ENCODE results near the gene ADAM23.

ADAM23 gene

GRCh38 chr2:206442474-206442832 is 879 bp upstream of the ADAM23 start:
- DNase-seq (ENCODE audit: low read depth): no peak

GRCh38 chr2:206443735-206444527 is 599 bp downstream of the ADAM23 start:
- no peak for DNase-seq (ENCODE audit: low read depth)

DNA sequence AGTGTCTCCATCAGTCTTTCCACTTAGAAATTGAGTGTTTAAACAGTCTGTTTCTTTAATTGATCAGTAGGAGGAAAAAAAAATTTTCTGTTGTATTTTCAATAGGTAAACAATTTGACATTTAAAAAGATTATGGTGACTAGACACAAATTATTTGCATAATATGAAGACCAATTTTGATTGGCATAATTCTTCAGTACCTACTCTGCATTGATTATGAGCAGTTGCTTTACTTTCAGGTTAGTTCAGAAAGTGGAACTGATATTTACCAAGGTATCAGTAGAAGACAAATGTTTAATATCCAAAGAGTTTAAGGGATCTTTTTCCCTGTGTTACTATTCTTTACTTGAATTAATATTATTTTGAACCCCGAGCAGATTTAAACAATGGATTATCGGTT is 2.6 kb downstream of the ADAM23 start:
- DNase-seq (ENCODE audit: low read depth): no peak

- DNase-seq (ENCODE audit: low read depth): no peak
Observed at GRCh38 chr2:206452242-206452641, 8.9 kb downstream of the ADAM23 start.

GRCh38 chr2:206452750-206453149 is 9.4 kb downstream of the ADAM23 start:
- DNase-seq (ENCODE audit: low read depth): no peak

- no peak for DNase-seq (ENCODE audit: low read depth)
Observed at GRCh38 chr2:206456078-206456754, 12.9 kb downstream of the ADAM23 start.

DNA sequence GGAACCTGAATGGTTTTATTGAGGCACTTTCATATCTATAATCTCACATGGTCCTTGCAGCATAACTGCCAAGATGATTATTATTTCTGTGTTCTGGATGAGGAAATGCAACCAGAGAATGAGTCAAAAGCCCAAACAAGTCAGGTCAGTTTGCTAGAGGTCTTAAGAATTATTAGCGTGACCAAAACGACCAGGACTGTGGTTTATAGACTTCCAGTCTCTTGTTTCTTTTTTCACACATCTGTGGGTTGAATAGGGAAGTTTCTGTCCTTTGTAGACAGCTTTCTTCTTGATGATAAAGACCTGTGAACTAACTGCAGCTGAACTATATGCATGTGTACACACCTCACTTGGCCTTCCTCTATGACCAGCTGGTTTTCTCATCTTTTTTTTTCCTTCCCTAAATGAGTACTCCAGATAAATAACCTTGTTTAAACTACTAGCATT is 13.9 kb downstream of the ADAM23 start:
- DNase-seq (ENCODE audit: low read depth): no peak

GRCh38 chr2:206462240-206462854 is 19.0 kb downstream of the ADAM23 start:
- no peak for DNase-seq (ENCODE audit: low read depth)

GRCh38 chr2:206463685-206464084 is 20.4 kb downstream of the ADAM23 start:
- DNase-seq (ENCODE audit: low read depth): no peak

- DNase-seq (ENCODE audit: low read depth): no peak
Observed at GRCh38 chr2:206464597-206464996, 21.3 kb downstream of the ADAM23 start.

DNA sequence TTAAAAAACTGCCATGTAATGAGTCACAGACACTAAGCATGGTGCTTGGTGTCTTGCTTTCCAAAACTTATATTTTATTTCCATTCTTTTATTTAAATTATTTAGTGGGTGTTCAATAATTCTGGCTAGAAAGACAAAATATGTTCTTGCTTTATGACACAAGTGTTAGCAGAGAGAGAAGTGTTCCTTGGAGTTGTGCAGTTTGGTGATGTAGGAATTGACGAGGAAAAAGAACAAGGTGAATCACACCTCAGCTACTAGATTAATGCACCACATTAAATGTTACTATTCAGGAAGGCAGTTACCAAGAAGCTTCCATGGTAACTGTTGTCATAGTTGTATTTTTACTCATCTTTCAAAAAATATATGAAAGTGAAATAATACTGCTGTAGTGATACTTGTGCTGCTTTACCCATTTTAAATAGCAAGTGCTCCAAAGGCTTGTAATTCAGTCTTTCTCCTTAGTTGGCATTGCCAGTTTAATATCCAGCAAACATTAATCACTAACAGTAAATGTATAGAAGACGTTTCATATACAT is 28.3 kb downstream of the ADAM23 start:
- no peak for DNase-seq (ENCODE audit: low read depth)

- DNase-seq (ENCODE audit: low read depth): no peak
Observed at GRCh38 chr2:206472094-206472493, 28.8 kb downstream of the ADAM23 start.

- DNase-seq (ENCODE audit: low read depth): no peak
Observed at GRCh38 chr2:206474099-206474498, 30.8 kb downstream of the ADAM23 start.

DNA sequence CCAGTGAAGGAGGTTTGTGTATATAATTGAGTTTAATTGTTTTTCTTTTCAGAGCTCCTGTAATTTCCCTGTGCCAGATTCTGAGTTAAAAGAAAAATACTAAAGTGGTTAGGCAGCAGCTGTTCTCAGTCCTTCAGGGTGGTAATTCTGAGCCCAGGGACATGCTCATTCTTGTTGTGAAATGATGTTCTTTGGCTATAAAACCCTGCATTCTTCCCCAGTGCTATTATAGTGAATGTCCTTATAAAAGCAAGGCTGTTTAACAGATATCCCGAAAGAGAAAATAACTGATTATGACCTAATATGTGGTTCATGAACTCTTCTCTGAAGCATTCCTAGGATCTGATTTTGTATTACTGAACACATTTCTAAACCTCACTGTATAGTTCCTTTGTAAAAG is 34.0 kb downstream of the ADAM23 start:
- DNase-seq (ENCODE audit: low read depth): no peak

- DNase-seq (ENCODE audit: low read depth): no peak
Observed at GRCh38 chr2:206478340-206478739, 35.0 kb downstream of the ADAM23 start.

DNA sequence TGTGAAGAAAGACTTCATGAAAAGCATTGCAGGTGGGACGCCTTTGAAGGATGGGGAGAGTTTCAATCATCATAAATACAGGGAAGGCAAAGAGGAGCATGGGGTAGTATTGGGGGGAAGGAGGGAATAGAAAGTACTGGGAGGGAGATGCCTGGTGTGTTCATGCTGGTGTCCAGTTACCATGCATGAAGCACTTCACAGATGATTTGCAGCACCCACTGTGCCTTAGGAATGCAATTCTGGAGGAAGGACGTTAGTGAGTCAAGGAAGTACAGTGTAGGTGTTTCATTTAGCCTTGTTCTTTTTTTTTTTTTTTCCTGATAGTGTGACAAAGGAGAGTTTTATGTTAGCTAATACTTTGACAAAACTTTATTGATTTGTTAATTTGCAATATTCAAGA is 36.8 kb downstream of the ADAM23 start:
- DNase-seq (ENCODE audit: low read depth): no peak

DNA sequence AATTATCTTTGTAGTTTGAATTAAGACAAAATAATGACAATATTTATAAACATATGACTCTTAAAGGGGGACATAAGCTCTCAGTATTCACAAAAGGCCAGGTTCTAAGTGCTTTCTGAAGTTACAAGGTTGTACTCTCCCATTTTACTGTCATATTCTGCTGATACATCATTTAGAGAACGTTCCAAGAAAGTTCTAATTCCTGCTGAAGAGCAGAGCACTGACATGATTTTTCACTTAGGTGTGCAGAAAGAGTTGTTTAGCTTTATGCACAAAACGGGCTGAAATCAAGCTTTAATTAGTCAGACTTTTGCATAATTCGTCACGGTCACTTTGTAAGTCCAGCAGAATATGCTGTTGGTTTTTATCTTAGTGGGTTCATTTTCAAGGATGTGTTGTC is 37.3 kb downstream of the ADAM23 start:
- DNase-seq (ENCODE audit: low read depth): no peak

GRCh38 chr2:206481056-206481455 is 37.7 kb downstream of the ADAM23 start:
- no peak for DNase-seq (ENCODE audit: low read depth)

DNA sequence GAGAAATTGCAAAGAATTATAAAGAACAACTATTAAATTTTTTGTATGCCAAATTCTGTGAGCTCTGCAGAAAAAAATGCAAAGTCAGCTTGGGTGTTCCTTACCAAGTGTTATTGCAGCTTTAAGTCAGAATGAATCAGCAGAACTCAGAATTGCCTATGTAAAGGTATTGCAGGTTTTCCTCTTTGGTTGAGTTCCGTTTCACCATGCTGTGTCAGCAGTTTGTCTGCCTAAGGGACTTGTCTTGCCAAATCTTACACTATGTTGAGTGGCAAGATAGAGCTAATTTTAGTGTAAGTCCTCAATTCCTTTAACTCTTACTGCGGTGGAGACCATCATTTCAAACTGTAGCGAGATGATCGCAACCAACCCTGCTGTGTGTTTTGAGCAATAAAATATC is 38.8 kb downstream of the ADAM23 start:
- no peak for DNase-seq (ENCODE audit: low read depth)

GRCh38 chr2:206482633-206483032 is 39.3 kb downstream of the ADAM23 start:
- no peak for DNase-seq (ENCODE audit: low read depth)

DNA sequence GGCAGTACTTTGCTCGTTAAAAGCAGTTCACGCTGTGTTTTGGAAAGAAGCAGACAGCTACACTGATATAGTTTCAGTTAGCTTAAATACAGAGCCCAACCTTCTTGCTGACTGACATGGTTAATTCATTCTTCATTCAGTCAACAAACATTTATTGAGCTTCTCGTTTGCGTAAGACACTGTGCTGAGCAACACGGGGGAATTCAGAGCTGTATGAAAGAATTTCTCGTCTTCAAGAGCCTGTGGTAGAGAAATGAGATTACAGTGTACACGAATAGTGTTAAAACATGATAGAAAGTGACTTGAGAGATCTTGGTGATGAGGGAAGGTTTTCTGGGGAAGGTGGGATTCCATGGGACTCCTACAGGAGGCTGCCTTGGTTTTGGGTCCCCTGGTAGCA is 44.7 kb downstream of the ADAM23 start:
- no peak for DNase-seq (ENCODE audit: low read depth)

- no peak for DNase-seq (ENCODE audit: low read depth)
Observed at GRCh38 chr2:206488623-206489022, 45.3 kb downstream of the ADAM23 start.

DNA sequence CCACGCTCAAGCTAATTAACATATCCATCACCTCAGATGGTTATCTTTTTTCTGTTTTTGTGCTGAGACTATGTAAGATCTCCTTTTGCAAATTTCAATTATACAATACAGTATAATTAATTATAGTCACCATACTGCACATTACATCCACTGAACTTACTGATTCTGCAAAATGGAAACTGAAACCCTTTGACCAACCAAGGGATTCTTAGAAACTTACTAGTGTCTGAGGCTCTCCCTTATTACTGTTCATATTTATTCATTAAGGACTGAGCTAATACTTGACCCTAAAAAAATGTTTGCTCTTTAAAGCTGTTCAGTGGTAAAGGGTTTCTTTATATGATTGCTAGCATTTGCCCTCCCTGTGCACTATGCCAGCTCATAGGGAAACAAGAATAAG is 50.7 kb downstream of the ADAM23 start:
- no peak for DNase-seq (ENCODE audit: low read depth)
